Stromal cell of bone marrow (primary cell): ENCODE results near the gene CNPY1.

Experiments
- DNase-seq: peaks from one replicate; pipeline ENCODE4 v3.0.0-alpha.2; 2012; ENCODE audit warnings: low read depth

CNPY1 gene

DNA sequence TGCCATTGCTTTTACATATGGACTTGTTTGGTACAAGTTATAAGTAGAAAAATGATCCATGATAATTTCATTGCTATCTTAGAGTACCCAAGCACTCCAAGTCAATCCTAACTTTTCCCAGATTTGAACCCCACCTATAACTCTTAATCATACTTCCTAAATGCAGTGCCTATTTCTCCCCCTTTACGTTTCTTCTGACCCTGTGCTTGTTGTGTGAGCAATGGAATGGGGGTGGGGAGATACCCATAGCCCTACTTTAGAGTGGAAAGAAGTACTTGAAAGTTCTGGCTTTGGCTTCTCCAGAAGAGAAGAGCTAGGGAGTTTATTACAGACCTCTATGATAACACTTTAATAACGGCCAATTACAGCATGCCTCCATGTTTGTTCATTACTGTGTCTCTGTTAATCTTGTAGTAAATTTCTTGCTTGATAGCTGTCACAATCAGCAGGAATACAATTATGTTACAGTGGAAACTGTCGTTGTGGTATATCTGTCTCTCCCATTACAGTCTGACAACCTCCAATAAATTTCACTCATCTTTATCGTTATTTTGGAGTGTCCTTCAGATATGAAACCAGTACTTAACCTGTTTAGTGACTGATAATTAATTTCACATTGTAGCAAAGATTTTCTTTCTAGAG lies 34.0 kb downstream of the CNPY1 start:
- DNase-seq = no peak

DNA sequence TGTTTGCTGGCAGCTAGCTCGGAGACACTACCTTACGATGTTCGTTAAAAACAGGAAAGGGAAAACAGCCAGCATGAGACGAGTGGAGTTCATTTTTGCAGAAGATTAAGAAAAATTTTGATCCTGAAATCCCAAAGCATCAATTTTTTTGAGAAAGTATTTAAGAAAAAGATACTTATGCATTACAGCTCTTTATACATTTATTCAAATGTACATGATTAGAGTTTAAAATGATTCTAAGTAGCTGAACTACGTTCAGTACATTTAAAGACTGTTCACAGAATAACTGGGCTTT lies 34.7 kb downstream of the CNPY1 start:
- DNase-seq = no peak

DNA sequence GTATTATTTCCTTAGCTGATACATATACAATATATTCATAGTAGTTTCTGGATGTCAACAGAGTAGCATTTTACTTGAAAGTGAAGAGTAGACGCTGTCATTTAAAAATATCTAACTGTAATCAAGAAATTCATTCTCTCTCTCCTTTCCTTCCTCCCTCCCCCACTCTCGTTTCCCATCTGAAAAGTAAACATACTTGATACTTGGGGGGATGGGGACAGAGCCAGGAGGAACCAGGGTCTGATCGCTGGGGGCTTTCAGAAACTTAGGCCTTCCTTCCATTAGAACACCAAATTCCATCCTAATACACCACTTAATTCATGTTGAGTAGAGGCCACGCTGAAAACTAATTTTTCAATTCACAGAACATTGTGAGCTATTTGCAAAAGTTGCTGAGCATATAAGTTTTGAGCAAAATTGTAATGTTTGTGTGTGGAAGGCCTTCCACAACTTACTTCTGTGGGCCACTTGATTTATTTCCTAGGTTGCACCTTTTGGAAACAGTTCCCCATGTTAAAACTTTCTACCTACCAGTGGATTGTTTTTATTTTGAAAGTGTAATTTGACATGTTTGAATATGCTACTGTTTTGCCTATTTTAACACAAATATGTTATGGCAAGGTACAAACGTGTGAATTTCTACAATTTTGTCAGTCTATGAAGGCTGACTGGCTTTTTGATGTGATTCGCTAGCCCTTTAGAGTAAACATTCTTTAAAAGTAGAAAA lies 35.2 kb downstream of the CNPY1 start:
- no peak for DNase-seq

DNA sequence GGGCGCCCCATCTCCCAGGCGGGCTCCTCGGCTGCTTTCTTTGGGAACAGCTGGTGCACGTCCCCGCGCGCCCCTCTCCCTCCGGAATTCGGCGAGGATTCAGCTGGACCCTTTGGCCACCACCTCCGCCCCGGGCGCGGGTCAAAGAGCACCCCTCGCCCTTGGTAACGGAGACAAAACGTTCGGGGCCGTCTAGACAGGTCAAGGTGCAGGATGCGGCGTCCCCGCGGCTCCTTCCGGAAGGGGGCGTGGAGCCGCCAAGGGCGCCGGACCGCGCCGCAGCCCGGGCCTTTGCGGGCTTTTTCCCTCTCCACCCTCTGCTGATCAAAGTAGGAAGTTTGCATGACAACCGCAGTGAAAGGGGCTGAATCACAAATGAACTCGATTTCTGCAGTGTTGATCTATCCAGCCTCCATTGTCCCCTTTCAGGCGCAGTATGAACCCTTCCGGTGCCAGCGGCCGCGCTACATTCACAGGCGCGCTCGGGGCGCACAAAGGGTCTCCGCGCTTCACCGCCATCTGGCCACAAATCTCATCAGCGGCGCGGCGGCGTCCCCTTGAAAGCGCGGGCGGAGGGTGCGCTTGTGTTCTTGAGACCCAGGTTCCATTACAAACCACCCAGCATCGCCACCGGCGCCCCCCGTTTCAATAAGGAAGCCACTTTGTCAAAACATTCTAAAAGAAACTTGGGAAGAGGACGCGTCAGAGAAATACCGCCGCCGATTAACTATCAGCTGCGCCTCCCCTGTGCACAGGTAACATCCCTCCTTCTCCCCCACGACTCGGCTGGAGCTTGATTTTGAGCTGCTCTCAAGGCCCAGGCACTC lies 36.4 kb downstream of the CNPY1 start:
- DNase-seq = no peak

DNA sequence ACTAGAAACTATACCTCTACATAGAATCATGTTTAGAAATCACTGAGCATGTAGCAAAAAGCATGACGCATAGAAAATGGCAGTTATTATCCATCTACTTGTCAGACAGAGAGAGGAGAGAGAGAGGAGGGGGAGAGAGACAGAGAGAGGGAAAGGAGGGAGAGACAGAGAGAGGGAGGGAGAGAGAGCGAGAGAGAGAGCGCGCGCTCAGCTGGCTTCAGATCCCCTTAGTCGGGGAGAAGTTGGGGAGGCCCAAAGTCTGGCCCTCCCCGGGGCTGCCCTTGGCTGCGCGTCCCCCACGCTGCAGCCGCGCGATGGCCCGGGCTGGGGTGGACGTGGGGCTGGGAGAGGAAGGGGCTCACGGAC lies 37.0 kb downstream of the CNPY1 start:
- no peak for DNase-seq

DNA sequence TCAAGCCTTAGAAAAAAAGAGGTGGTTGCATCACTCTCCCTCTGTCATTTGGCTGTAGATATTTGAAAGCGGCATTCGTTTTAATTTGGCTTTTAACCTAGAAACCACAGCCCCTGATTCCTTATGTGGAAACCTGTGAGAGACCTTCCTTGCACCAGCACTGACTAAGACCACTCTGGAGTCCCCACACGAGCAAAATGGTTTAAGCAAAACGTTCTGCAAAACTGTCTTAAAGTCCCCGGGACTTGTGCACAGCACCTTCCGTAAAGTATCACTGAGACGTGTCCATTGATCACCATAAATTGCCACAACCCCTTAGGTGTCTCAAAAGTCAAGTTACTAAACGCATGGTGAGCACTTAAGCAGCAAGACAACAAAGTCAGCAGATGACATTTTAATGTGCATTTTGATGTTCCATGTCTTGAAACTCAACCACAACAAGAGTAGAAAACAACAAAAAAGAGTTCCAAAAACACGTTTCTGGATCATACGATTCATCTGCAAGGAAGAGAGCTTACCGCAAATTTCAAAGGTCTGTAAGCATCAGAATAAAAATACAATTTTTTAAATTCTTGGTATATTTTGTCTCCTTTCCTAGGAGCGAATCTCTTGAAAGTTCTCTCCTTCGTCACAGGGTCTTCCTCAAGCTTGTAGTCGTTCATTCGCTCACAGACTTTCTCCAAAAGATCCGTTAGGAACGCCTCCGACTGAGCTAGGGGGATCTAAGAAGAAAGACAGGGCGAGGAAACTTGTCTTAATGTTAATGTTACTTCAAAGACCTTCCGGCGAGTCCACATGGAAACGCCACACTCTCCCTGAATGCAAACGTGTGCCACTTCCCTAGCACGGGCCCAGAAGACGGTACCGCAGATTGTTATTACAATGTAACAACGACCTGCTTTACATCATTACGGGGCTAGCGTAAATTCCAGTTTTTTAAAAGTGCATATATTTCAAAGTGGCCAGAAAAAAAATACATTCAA lies 37.7 kb downstream of the CNPY1 start:
- DNase-seq = no peak

DNA sequence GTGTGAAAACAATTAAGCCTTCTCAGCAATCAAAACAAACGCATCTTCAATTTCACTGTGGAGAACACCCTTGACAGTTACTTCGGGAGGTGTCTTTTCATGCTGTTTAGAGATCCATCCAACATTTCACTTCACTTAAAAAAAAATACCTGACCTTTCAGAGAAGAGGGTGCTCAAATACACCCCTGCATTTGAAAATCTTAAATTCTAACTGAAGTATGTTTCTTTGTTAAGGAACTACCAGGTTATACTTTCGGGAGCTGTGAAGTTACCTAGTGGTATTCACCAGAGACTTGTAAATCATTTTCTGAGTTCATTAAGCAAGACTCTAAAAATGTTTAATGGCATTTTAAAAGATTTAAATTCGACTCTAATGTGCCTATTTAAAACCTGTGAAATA lies 38.8 kb downstream of the CNPY1 start:
- no peak for DNase-seq

DNA sequence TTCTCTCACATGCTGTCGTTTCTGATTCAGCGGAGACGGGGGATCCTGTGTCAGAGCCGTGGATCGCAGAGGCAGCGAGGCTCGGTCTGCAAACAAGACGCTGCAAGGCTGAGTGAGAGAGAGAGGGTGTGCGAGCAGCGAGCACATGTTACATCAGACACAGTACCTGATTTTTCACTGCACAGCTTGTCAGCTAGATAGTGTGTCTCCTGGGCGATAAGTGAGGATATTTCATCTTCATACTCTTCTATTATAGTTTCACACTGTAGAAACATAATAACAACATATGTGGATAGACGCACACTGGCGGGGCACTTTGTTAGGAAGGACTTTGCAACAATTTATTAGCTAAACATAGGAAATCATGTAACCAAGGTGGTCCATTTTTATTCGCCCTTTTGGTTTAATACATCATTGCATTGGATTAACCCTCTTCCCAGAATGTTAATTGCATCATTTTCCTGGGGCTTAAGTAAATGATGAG lies 39.5 kb downstream of the CNPY1 start:
- DNase-seq = no peak

DNA sequence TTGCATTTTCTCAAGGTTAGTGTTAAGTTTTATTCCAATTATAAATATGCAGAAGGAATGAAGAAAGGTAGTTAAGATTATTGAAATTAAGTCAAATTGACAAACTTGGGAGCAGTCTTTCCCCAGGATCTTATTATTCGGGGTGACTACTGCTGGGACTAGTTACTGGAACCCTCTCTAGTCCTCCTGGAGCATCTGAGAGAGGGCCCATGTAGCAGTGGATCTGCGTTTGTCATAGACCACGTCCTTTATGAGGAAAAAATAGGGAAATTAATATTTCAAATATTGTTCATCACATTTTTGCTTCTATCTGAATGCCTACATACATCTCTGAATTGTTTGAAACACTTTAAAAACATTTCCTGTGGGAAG lies 41.0 kb downstream of the CNPY1 start:
- DNase-seq = no peak

DNA sequence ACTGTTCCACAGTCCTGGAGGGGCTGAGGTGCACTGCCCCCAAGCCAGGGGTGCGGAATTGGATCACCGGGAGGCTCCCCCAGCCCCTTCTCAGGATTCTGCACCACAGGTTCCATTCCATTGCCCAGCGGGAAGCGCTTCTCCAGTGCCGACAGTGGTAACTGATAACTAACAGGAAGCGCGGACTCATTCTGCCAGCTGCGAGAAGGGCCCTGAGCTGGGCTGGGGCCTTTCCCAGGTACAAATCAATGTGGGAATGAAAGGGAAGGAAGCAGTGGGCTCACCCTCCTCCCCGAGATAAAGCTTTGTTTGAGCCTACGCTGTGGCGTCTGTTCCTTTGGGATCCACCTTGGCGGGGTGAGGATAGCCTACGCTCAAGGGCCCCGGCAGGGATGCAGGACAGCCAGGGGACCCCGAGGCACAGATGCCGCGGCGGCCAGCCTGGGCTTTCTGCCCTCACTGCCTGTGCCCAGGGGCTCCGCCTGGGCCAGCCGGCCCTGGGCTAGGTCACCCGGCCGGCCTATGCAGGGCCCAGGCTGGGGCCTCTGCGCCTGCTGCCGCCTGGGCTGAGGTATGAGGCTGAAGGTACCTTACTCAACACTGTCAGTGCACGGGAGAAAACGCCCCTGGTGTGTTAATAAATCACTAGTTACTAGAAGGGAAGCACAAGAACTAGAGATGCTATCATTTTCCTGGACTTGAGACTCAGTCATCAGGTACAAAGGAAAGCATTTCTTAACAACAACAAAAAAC lies 49.0 kb downstream of the CNPY1 start:
- no peak for DNase-seq

DNA sequence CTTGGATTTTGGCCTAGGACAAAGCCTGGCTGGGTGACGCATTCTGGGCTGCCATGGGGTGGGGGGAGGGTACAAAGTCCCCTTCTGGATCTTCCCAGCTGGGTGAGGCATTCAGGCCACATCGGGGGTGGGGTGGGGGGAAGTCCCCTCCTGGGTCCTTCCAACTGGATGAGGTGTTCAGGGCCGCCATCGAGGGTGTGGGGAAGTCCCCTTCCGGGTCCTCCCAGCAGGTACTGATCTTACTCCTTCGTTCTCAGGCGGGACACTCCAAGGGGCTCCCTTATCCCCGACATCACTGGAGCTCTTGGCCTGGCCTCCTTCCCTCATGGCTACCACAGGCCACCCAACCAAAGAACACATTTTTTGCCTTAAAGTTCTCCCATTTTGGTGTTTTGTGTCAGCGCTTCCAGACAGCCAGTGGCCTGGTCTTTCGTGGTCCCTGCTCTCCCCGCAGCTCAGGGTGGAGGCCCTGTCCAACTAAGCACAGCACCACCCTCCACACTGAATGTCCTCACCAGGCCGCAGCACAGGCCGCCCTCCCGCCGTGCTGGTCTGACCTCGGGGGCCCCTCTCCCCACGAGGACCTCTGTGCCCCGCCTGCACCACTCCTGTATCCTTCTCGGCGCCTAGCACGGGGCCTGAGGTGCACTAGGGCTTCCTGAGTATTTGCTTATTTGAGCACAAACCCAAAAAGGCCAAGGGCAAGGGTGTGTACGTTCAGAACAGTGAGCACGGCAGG lies 49.9 kb downstream of the CNPY1 start:
- DNase-seq = no peak

DNA sequence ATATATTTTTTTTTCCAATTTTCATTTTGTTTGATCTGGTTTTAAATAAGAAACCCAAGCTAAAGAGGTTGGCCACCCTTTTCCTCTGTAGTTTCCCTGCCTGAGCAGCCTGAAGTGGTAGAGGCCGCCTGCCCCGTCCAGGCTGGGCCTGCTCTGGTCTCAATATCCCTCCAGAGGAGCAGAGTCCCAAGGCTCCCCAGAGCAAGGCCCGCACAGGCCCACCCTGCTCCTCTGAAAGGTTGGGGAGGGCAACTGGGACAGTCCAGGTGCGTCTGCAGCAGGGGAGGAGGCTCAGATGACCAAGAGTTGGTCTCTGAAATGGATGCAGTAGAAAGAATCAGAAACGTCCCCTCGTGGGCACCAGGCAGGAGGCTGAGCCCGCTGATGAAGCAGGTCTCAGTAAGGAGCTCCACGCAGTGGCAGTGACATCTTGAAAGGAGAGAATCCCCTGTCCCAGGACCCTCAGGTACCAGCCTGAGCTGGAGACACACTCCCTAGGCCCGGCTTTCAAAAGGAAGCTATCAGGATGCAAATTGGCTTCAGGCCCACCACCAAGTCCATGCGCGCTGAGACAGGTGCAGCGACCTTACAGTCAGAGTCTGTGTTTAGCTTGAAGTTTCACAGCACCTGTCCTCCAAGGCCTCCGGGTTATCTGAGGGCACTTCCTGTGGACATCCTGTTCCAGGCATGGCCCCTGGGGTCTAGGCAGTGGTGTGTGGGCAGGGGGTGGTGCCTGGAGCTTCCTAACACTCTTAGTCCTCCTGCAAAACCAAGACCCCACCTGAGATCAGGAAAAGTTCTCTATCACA lies 50.7 kb downstream of the CNPY1 start:
- DNase-seq = no peak

DNA sequence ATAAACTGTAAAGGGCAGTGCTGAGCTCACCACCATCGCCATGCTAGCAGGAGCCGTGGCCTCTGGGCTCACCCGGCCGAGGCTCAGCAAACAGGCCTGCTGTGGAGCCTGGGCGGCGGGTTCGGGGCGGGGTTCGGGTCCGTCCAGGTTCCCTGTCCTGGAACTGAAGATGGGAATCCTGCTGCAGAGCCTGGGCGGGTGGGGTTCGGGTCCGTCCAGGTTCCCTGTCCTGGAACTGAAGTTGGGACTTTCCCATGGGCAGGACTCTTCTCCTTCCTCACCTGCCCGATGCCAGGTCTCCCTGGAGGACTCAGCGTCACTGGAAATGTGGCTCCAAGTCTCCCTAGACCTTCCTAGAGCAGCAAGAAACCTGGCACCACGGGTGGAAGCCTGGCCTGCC lies 51.8 kb downstream of the CNPY1 start:
- no peak for DNase-seq

DNA sequence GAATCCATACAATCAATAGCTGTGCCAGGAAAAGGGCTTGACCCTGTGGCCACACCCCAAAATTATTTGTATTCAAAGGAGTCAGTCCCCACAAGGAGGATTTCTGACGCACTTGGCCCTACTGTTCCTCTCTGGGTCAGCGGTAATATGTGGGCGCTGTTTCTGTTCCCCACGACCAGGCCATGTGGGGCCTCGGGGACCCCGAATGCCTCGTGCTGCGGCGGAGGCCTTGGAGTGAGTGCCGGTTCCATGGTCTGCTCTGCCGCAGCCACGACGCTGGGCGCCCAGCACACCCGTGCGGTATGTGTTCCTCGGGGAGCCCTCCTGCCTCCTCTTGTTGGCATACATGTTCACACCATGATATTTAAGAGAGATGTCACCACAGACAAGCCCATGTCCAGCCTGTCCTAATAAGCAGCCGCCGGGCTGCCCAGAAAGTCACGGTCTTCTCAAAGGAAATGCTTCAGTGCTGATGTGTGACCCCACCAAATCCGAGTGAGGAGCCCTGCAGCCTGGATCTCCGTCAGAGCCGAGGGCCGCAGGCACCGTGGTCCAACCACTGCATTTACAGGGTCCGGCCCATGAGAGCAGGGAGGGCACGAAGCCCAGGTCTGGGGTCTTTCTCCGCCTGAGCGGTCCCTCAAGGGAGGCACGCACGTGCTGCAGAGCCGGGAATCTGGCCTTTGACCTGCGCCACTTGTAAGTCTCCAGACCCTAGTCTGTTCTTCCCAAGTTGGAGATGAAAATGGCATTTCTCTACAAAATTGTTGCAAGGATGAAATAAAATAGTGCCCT lies 52.4 kb downstream of the CNPY1 start:
- no peak for DNase-seq

DNA sequence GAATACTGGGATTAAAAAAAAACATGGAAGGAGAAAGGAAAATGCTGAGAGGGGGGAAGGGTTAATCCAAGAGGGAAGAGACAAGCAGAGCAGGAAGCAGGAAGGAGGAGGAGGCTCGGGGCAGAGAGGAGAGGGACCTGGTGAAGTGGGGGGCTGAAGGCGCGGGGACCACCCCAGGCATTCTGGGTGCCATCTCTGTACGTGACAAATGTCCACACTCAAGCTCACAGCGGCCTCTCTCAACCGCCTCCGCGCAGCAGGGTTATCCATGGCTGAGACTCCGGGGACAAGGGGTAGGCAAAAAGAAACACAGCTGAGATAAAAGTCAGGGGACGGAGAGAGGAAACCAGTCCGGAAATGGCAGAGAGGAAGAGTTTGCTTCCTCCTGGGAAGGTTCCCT lies 54.5 kb downstream of the CNPY1 start:
- no peak for DNase-seq

DNA sequence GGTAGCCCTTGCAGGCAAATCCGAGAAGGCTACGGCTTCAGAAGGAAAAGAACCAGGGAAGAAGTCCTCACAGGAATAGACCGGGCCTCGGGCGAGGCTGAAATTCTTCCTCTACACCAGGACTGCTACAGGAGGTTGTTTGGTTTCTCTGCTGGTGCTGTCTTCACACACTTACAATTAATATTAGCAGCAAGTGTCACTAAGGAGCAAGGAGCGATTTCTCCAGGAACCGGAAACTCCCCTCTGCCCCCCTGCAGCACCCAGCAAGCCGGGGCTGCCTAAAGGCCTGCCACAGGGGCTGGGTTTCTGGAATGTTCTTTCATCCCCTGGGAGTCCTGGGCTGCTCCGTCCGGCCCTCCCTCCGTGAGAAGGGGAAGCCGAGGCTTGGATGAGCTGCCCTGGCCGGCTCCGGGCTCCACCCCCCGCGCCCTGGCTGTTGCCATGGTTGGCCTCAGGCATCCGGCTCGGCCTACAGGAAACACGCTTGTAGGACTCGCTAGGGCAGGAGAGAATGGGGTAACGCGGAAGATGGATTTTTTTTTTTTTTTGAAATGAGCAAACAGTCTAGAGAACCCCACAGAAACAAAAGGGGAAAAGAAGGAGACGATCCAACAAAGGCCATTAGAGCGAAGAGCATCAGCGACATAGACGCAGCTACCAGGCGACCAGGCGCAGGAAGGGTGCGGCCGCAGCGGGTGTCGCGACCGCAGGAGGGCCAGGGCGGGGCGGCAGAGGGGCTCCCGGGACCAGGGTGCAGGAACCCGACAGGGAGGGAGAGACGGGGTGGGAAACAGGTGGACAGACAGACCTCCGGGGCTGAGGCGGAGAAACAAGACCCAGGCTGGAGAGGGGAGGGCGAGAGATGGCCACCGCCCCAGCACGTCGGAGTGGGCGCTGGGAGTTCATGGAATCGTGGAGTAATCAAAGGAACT lies 55.4 kb downstream of the CNPY1 start:
- DNase-seq = no peak

DNA sequence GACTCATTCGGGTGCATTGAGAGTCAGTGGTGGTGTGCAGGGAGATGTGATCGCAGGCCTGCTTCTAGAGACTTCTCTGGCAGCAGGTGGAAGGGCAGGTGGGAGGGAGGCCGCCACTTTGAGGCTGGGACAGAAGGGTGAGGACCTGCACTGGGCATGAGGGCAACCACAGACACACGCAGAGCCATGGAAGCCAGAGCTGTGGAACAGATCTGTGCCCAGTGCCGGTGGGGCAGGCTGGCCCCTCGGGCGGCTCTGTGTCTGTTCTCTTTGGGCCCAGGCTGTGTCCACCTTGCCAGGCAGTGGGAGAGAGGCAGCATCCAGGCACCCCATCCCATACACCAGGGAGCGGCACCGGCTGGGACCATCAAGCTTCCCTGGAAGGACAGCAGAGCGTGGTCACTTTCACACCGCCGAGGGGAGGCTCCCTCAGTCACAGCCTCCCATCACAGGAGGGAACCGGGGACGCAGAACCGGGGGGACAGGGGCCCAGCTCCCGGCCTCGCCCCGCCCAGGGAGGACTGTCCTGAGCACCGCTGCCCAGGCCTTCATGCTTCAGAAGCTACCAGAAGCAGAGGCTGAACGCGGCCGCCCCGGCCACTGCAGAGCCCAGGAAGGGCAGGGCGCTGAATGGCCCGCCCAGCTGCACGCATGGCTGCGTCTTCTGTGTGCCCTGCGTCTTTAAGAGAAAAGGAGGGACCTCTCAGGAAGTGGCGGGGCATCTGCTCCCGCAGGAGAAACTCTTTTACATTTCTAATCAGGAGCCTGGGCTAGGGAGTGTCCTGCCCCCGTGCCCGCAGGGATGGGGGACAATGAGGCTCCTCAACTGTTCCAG lies 56.3 kb downstream of the CNPY1 start:
- no peak for DNase-seq
